GM21619 (cell line): Measurements from ENCODE around the gene VBP1.
"Not testable (repeated sequence)": the region's sequence is repeated elsewhere in the genome, so short reads cannot be mapped to it uniquely, and the experiment has no call there.

Source experiments
- ATAC-seq: cut with Tn5 transposase; IDR thresholded peaks from one replicate; pipeline ENCODE4 v1.9.1; 2021; ENCODE audit not compliant: unreplicated experiment

VBP1 gene

DNA sequence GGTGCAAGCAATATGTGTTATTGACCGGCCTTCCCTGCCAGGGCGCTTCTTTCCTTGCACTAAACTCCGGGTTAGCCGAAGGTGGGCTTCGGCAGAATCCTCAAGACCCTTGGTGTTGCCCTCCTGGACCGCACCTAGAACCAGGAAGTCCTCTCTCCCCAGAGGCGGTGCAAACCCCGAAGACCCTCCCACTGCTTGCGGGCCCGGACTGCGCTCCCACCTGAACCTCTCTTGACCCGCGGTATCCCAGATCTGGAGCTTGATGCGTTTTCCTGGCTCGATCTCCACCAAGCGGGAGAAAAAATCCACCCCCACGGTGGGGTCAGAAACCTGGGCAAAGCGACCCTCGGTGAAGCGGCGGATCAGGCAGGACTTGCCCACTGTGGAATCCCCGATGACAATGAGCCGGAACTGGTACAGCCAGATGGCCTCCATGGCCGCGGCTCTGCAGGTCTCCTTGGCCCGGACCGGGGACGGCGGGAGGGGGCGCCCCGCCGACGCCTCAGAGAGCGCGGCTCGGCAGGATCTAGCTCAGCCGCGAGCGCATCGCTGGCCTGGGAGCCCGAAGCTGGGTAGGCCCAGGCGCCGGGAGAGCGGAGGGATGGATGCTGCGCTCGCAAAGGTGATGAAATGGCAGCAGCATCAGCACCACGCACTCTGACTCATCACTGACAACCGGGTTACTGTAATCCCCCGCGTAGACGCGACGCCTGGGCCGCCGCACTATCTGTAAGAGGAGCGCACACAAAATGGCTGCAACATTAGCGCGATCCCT lies 47.8 kb downstream of the VBP1 start, which contains the start of gene RAB39B:
TSS of gene RAB39B (minus strand) at position 638 of the 775 bp plus-strand sequence. CDS start at position 435, 203 bp downstream.
- peak; percentile 87 for ATAC-seq

DNA sequence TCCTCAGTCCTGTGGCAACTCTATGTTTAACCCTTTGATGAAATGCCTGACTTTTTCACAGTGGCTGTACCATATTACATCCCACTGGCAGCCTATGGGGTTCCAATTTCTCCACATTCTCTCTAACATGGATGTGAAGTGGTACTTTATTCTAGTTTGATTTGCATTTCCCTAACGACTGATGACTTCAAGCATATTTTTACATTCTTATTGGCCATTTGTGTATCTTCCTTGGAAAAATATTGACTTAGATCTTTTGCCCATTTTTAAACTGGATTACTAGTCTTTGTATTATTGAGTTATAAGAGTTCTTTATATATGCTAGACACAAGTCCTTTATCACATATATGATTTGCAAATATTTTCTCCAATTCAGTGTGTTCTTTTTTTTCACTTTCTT lies 50.2 kb downstream of the VBP1 start:
- no peak for ATAC-seq

DNA sequence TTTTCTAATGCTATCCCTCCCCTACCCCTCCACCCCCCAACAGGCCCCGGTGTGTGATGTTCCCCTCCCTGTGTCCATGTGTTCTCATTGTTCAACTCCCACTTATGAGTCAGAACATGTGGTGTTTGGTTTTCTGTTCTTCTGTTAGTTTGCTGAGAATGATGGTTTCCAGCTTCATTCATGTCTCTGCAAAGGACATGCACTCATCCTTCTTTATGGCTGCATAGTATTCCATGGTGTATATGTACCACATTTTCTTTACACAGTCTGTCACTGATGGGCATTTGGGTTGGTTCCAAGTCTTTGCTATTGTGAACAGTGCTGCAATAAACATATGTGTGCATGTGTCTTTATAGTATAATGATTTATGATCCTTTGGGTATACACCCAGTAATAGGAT lies 51.7 kb downstream of the VBP1 start:
- not testable (repeated sequence) for ATAC-seq

DNA sequence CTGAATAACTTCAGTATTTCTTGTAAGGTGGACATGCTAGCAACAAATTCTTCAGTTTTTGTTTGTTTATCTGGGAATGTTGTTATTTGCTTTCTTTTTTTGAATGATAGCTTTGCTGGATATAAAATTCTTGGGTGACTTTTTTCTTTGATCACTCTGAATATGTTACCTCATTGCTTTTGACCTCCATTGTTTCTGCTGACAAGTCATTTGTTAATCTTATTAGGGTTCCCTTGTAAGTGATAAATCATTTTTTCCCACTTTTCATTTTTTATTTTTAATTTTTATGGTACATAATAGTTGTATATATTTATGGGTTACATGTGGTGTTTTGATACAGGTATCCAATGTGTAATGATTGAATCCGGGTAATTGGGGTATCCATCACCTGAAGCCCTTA lies 54.7 kb downstream of the VBP1 start:
- no peak for ATAC-seq

DNA sequence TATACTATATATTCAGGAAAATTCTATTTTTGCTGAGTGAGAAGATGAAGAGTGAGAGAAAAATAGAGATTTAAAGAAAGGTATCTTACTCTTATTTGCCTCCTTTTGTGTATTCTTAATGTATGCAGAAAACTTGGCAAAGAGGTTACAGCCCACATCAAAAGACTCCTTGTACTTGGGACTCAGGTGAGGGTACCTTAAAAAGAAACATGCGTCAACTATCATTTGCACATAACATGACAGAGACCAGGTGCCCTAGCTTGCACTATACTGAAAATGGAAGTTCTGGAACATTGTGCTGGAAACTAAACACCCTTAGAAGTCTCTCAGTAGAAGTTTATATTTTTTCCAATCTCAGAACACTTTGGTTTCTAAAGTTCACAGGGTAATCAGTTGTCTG lies 63.6 kb downstream of the VBP1 start:
- no peak for ATAC-seq
